Keratinocyte (primary cell): ENCODE results near the gene SKI.

Source experiments
- CTCF ChIP-seq, 3 experiments: IDR thresholded peaks in 1 of 3; conservative IDR thresholded peaks in 1 of 3; optimal IDR thresholded peaks in 1 of 3; 2 replicates in 2 of 3; 3 replicates in 1 of 3; pipeline versions ENCODE3 to v1.5.1; 2011; ENCODE audit warnings: low read length in 3 of 3, mild to moderate bottlenecking in 3 of 3, moderate library complexity in 2 of 3, control low read depth in 1 of 3, inconsistent platforms in 1 of 3; ENCODE audit not compliant: insufficient read depth in 2 of 3; ENCODE audit errors: extremely low read depth in 1 of 3
- EZH2 ChIP-seq: IDR thresholded peaks from one replicate; pipeline ENCODE4 v1.6.1; 2012; ENCODE audit warnings: inconsistent platforms, mild to moderate bottlenecking, low read length, moderate library complexity

GRCh38 chr1:2276803-2277580, 48.9 kb downstream of the SKI start:
- TF ChIP-seq EZH2 (no peak), CTCF (optimal IDR thresholded peaks at IDR 0.05 in 1 of 3, IDR thresholded peaks at IDR 0.05 in 1 of 3, conservative IDR thresholded peaks at IDR 0.05 in 1 of 3; ENCODE audit: extremely low read depth in 1 of 3, insufficient read depth in 2 of 3, low read length in 3 of 3) (no peak)
